Endothelial cell of umbilical vein (primary cell): ENCODE results near the gene TMEM50B. TPM values are rescaled to one million over a fixed set of nuclear protein-coding genes. Genes with fewer than 3 reads are reported as not detected.

Experiments
- BruUV-seq: library from RNA; stranded (reverse); fragments of 400-500 nt; replicated peaks from 2 replicates; lab custom pipeline; 2021; lab: Mats Ljungman, UMichigan
- CTCF ChIA-PET: fragments of 300-600, 350-600 bp; sonication (Branson Sonifier 250); formaldehyde crosslinking; loops from one replicate; lab custom pipeline; 2021; ENCODE audit warnings: antibody characterized with exemption, inconsistent platforms; lab: Charles Lee
- POLR2A ChIA-PET: fragments of 300-600, 350-600 bp; sonication (Branson Sonifier 250); formaldehyde crosslinking; loops from one replicate; lab custom pipeline; 2021; ENCODE audit warnings: antibody characterized with exemption, inconsistent platforms; lab: Charles Lee
- DNase-seq: peaks from one replicate; pipeline ENCODE4 v3.0.0-alpha.2; 2011; ENCODE audit warnings: low read depth, low spot score
- FAIRE-seq: peaks from 2 replicates; lab custom pipeline; 2011; peaks lifted over from hg19 to GRCh38; lab: Jason Lieb, UNC
- H2AFZ ChIP-seq: 2 replicates; pipeline ENCODE4 v1.6.0; 2012; ENCODE audit warnings: low read depth, low read length, control low read depth, inconsistent platforms
- H3K27ac ChIP-seq: 2 replicates; pipeline ENCODE4 v1.5.1; 2011; ENCODE audit warnings: low read depth, mild to moderate bottlenecking, control low read depth, low read length, moderate library complexity; ENCODE audit not compliant: insufficient read depth
- H3K27me3 ChIP-seq, 2 experiments: 2 replicates each; pipeline versions ENCODE4 v1.6.0 to v1.6.1; 2011; ENCODE audit warnings: low read length in 2 of 2, mixed read lengths in 1 of 2; ENCODE audit not compliant: control insufficient read depth in 2 of 2, insufficient read depth in 2 of 2
- H3K36me3 ChIP-seq, 2 experiments: 2 replicates in 1 of 2; 3 replicates in 1 of 2; pipeline ENCODE4 v1.5.1; 2011; ENCODE audit warnings: low read length in 2 of 2, mild to moderate bottlenecking in 1 of 2, moderate library complexity in 1 of 2; ENCODE audit not compliant: control insufficient read depth in 2 of 2, insufficient read depth in 2 of 2; ENCODE audit errors: extremely low read depth in 1 of 2
- H3K4me1 ChIP-seq: 3 replicates; pipeline ENCODE4 v1.5.1; 2011; ENCODE audit warnings: mild to moderate bottlenecking, low read length; ENCODE audit not compliant: control insufficient read depth, insufficient read depth; ENCODE audit errors: extremely low read depth
- H3K4me2 ChIP-seq: 2 replicates; pipeline ENCODE4 v1.6.1; 2011; ENCODE audit warnings: low read length, control low read depth, mixed read lengths; ENCODE audit not compliant: insufficient read depth
- H3K4me3 ChIP-seq, 3 experiments: fragments of 200-600 bp in 1 of 3; sonication (generic), shearing (Covaris generic) in 1 of 3; replicated peaks in 1 of 3; 2 replicates each; pipeline ENCODE4 v1.5.1; 2011 to 2016; ENCODE audit warnings: control low read depth in 3 of 3, low read length in 3 of 3, mild to moderate bottlenecking in 2 of 3, inconsistent platforms in 1 of 3, low read depth in 1 of 3, moderate library complexity in 1 of 3; ENCODE audit not compliant: insufficient read depth in 1 of 3
- H3K79me2 ChIP-seq: 2 replicates; pipeline ENCODE4 v1.6.0; 2012; ENCODE audit warnings: low read length, inconsistent platforms; ENCODE audit not compliant: control insufficient read depth, insufficient read depth
- H3K9ac ChIP-seq: replicated peaks from 2 replicates; pipeline ENCODE3; 2011; ENCODE audit warnings: low read length, control low read depth; ENCODE audit not compliant: insufficient read depth; ENCODE audit errors: extremely low read depth
- H3K9me1 ChIP-seq: replicated peaks from 3 replicates; pipeline ENCODE4 v1.6.0; 2011; ENCODE audit warnings: mild to moderate bottlenecking, low read length; ENCODE audit not compliant: control insufficient read depth, insufficient read depth; ENCODE audit errors: extremely low read depth
- H3K9me3 ChIP-seq: replicated peaks from 2 replicates; pipeline ENCODE4 v1.5.1; 2012; ENCODE audit warnings: low read length, inconsistent platforms; ENCODE audit not compliant: control insufficient read depth, insufficient read depth
- H4K20me1 ChIP-seq: replicated peaks from 2 replicates; pipeline ENCODE3; 2011; ENCODE audit warnings: mild to moderate bottlenecking, low read length; ENCODE audit not compliant: control insufficient read depth, insufficient read depth; ENCODE audit errors: extremely low read depth
- EZH2 ChIP-seq: IDR thresholded peaks from 2 replicates; pipeline ENCODE4 v1.6.1; 2012; ENCODE audit warnings: borderline replicate concordance, low read depth, mild to moderate bottlenecking, moderate library complexity, low read length, inconsistent platforms; ENCODE audit not compliant: severe bottlenecking
- FOS ChIP-seq: IDR thresholded peaks from 2 replicates; pipeline ENCODE4 v1.6.1; 2011; ENCODE audit warnings: mild to moderate bottlenecking, low read length, moderate library complexity, borderline replicate concordance; ENCODE audit not compliant: insufficient read depth
- GATA2 ChIP-seq: IDR thresholded peaks from 2 replicates; pipeline ENCODE4 v1.7.0; 2011; ENCODE audit warnings: low read depth, mild to moderate bottlenecking, moderate library complexity, mixed read lengths, low read length; ENCODE audit not compliant: insufficient read length, insufficient read depth
- JUN ChIP-seq: IDR thresholded peaks from 2 replicates; pipeline ENCODE4 v1.6.1; 2011; ENCODE audit warnings: borderline replicate concordance, low read depth; ENCODE audit not compliant: insufficient read length, insufficient read depth
- MYC ChIP-seq: IDR thresholded peaks from one replicate; pipeline ENCODE4 v1.6.1; 2011; ENCODE audit warnings: mild to moderate bottlenecking, low read depth, low read length
- POLR2A ChIP-seq: IDR thresholded peaks from 2 replicates; pipeline ENCODE4 v1.6.1; 2012; ENCODE audit warnings: low read depth, mild to moderate bottlenecking, control low read depth, low read length
- POLR2AphosphoS5 ChIP-seq: IDR thresholded peaks from 2 replicates; pipeline ENCODE4 v1.6.1; 2012; ENCODE audit warnings: low read depth, mild to moderate bottlenecking, control low read depth, low read length, moderate library complexity; ENCODE audit not compliant: insufficient read depth
- dilution Hi-C: fragments of 300-500 bp; cut with MboI; formaldehyde crosslinking; loops from one replicate; pipeline ENCODE4 v1.15.0; 2019; ENCODE audit warnings: low sequenced_read_pairs; ENCODE audit not compliant: extremely low pct_ligation_motif_present
- intact Hi-C: fragments of 100-400 bp; cut with micrococcal nuclease; formaldehyde crosslinking; loops from one replicate; pipeline ENCODE4 v1.10.0; 2022
- polyA plus RNA-seq, 4 experiments: library from polyadenylated mRNA; depleted of rRNA in 3 of 4; stranded (reverse) in 3 of 4; unstranded in 1 of 4; fragments of >200 nt; gene quantifications; 2 replicates each; pipeline versions ENCODE4 v1.2.1 to v1.2.3, GENCODE V29; 2011 to 2012; ENCODE audit warnings: missing spikeins in 1 of 4
- total RNA-seq: library from RNA; stranded (reverse); gene quantifications from 2 replicates; pipeline ENCODE4 v1.2.3, GENCODE V29; 2021
- TF ChIP-seq, protein P1 (sequence below), 2 donors: IDR thresholded peaks; 1 replicate in 1 of 2; 2 replicates in 1 of 2; pipeline ENCODE4 v1.5.1; 2011; ENCODE audit warnings: low read length in 2 of 2, mild to moderate bottlenecking in 2 of 2, moderate library complexity in 2 of 2, control low read depth in 1 of 2, inconsistent platforms in 1 of 2, low read depth in 1 of 2; ENCODE audit not compliant: insufficient read depth in 1 of 2; ENCODE audit errors: extremely low read depth in 1 of 2
- TF ChIP-seq, protein P2 (sequence below): IDR thresholded peaks from 2 replicates; pipeline ENCODE4 v1.6.1; 2011; ENCODE audit not compliant: insufficient read depth, insufficient read length

Gene TMEM50B
- total and polyA plus RNA-seq, 2 donors (not counting 3 experiments of a cell fraction or from before 2014, with no cell fraction given), result 25.1 to 29.3 TPM

DNA sequence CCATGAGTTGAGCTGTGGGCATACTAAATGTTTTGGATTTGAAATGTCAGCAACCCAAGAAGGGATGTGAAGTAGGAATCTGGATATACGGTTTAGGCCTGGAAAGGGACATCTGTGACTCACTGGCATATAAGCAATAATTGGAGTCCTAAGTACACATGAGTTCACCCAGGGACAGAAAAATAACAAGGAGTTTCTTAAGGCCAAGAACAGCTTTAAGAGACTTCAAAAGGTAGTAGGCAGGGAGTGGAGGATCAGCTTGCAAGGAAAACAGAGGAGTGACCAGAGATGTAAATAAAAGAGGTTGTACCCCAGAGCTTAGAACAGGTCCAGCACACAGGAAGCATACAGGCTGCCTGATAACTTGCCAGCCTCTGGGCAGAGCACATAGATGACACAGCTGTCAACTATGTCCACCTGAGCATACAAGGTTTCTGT is 28.1 kb downstream of the TMEM50B start:
- dilution Hi-C loops, result no loop called here
- intact Hi-C loops, result no loop called here
- H3K9me3 ChIP-seq, result no peaks in the 10 kb centered on the region
- H2AFZ ChIP-seq, result no peak overlapping the region
- no peaks in the 10 kb centered on the region for H3K4me1 ChIP-seq
- no peak overlapping the region for H3K4me2 ChIP-seq
- BruUV-seq, result no TSS peak
- no peaks in the 10 kb centered on the region for H3K27me3 ChIP-seq
- FAIRE-seq (no peak), DNase-seq (no peak)
- ChIA-PET CTCF (interaction anchor here (0.9 to 1.6 kb wide), 4 partner anchors 28 to 254 kb away, joined by 3 to 8 read pairs (median 6); partner anchors contain the start of gene TMEM50B), POLR2A (no interaction called here)
- H4K20me1 ChIP-seq, result no peaks in the 10 kb centered on the region
- no peaks in the 10 kb centered on the region for H3K9me1 ChIP-seq
- no peak overlapping the region for H3K27ac ChIP-seq
- H3K9ac ChIP-seq, result no peak overlapping the region
- H3K36me3 ChIP-seq, result peaks cover 0 to 4% of the 10 kb centered on the region in 2 experiments
- H3K79me2 ChIP-seq, result no peaks in the 10 kb centered on the region
- TF ChIP-seq FOS (no peak), MYC (no peak), POLR2A (no peak), JUN (no peak), GATA2 (no peak), EZH2 (no peak), POLR2AphosphoS5 (no peak)
- TF ChIP-seq, protein P1, sequence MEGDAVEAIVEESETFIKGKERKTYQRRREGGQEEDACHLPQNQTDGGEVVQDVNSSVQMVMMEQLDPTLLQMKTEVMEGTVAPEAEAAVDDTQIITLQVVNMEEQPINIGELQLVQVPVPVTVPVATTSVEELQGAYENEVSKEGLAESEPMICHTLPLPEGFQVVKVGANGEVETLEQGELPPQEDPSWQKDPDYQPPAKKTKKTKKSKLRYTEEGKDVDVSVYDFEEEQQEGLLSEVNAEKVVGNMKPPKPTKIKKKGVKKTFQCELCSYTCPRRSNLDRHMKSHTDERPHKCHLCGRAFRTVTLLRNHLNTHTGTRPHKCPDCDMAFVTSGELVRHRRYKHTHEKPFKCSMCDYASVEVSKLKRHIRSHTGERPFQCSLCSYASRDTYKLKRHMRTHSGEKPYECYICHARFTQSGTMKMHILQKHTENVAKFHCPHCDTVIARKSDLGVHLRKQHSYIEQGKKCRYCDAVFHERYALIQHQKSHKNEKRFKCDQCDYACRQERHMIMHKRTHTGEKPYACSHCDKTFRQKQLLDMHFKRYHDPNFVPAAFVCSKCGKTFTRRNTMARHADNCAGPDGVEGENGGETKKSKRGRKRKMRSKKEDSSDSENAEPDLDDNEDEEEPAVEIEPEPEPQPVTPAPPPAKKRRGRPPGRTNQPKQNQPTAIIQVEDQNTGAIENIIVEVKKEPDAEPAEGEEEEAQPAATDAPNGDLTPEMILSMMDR (IDR thresholded peaks at IDR 0.05; ENCODE audit: extremely low read depth in 1 of 2, insufficient read depth in 1 of 2, low read depth in 1 of 2, low read length in 2 of 2), result no peak
- TF ChIP-seq, protein P2, sequence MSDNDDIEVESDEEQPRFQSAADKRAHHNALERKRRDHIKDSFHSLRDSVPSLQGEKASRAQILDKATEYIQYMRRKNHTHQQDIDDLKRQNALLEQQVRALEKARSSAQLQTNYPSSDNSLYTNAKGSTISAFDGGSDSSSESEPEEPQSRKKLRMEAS, result no peak
- no peak overlapping the region for H3K4me3 ChIP-seq
